K562 (cell line): ENCODE measurements around the gene TAOK2. TPM values are rescaled to one million over a fixed set of nuclear protein-coding genes. Genes with fewer than 3 reads are reported as not detected.

ENCODE experiments used
- ARID1B ChIP-seq: fragments of 450-650 bp; IDR thresholded peaks from 2 replicates; pipeline ENCODE4 v1.6.1; 2016; ENCODE audit warnings: antibody characterized with exemption, mild to moderate bottlenecking, inconsistent platforms
- BCOR ChIP-seq: fragments of 450-650 bp; IDR thresholded peaks from 2 replicates; pipeline ENCODE4 v1.6.1; 2016
- BRF1 ChIP-seq: IDR thresholded peaks from 3 replicates; pipeline ENCODE4 v1.6.1; 2011; ENCODE audit warnings: borderline replicate concordance, mild to moderate bottlenecking; ENCODE audit not compliant: insufficient read length; ENCODE audit errors: extremely low read depth
- DPF2 ChIP-seq: fragments of 450-650 bp; IDR thresholded peaks from 2 replicates; pipeline ENCODE4 v1.6.1; 2016
- EGR1 ChIP-seq: fragments of 450-650 bp; conservative IDR thresholded peaks from 2 replicates; pipeline ENCODE4 v1.6.1; 2017; ENCODE audit warnings: mild to moderate bottlenecking
- EHMT2 ChIP-seq: fragments of 450-650 bp; IDR thresholded peaks from 2 replicates; pipeline ENCODE4 v1.6.1; 2018; ENCODE audit warnings: antibody characterized with exemption
- FOXK1 ChIP-seq: sonication (generic); formaldehyde crosslinking; IDR thresholded peaks from 2 replicates; pipeline ENCODE4 v1.8.0; 2022; ENCODE audit warnings: missing genetic modification reagents, mild to moderate bottlenecking, borderline replicate concordance
- GTF2E2 ChIP-seq: fragments of 200-800 bp; sonication (Bioruptor generic); IDR thresholded peaks from 2 replicates; pipeline ENCODE4 v1.6.1; 2016; ENCODE audit warnings: missing genetic modification characterization, missing compliant biosample characterization
- MTA3 ChIP-seq: fragments of 450-650 bp; formaldehyde crosslinking; IDR thresholded peaks from 2 replicates; pipeline ENCODE4 v1.6.1; 2017; ENCODE audit warnings: mild to moderate bottlenecking, borderline replicate concordance
- MYC ChIP-seq, 2 experiments: fragments of 250-450 bp in 1 of 2; sonication (Bioruptor Pico) in 1 of 2; IDR thresholded peaks; 2 replicates each; pipeline versions ENCODE4 v1.5.1 to v1.6.1; 2012 to 2021; ENCODE audit warnings: low read depth in 2 of 2, borderline replicate concordance in 1 of 2, improper control_type of control experiment in 1 of 2, low read length in 1 of 2, mild to moderate bottlenecking in 1 of 2, moderate library complexity in 1 of 2
- NR2C2 ChIP-seq, 2 experiments: fragments of 200-800 bp in 1 of 2; sonication (Bioruptor generic) in 1 of 2; sonication (generic) in 1 of 2; formaldehyde crosslinking in 1 of 2; IDR thresholded peaks; 2 replicates each; pipeline versions ENCODE4 v1.6.1 to v1.8.0; 2016 to 2022; ENCODE audit warnings: mild to moderate bottlenecking in 1 of 2, missing compliant biosample characterization in 1 of 2, missing genetic modification characterization in 1 of 2, missing genetic modification reagents in 1 of 2
- PML ChIP-seq: IDR thresholded peaks from 2 replicates; pipeline ENCODE4 v1.6.1; 2012; ENCODE audit warnings: low read length, inconsistent platforms
- POU5F1 ChIP-seq: fragments of 150-350 bp; IDR thresholded peaks from 2 replicates; pipeline ENCODE4 v1.6.1; 2014; ENCODE audit warnings: borderline replicate concordance, low read length, low read depth, mild to moderate bottlenecking; ENCODE audit not compliant: partially characterized antibody
- RBFOX2 ChIP-seq: fragments of 200-400 bp; formaldehyde crosslinking; IDR thresholded peaks from 2 replicates; pipeline ENCODE4 v1.6.1; 2017; ENCODE audit warnings: low read depth, mild to moderate bottlenecking, low read length, moderate library complexity
- SLC30A9 ChIP-seq: fragments of 250-450 bp; sonication (Bioruptor Pico); IDR thresholded peaks from 2 replicates; pipeline ENCODE4 v1.8.0; 2022; ENCODE audit warnings: mild to moderate bottlenecking, moderate library complexity
- STAG1 ChIP-seq: sonication (generic); formaldehyde crosslinking; IDR thresholded peaks from 2 replicates; pipeline ENCODE4 v1.5.0; 2020; ENCODE audit warnings: missing genetic modification reagents, borderline replicate concordance
- TAF7 ChIP-seq: fragments of 450-650 bp; IDR thresholded peaks from 2 replicates; pipeline ENCODE4 v1.6.1; 2016; ENCODE audit warnings: missing genetic modification characterization, missing compliant biosample characterization
- TARDBP ChIP-seq: fragments of 450-650 bp; IDR thresholded peaks from 2 replicates; pipeline ENCODE4 v1.6.1; 2016
- ZNF12 ChIP-seq: sonication (generic); formaldehyde crosslinking; IDR thresholded peaks from 2 replicates; pipeline ENCODE4 v1.4.0; 2020; ENCODE audit warnings: mild to moderate bottlenecking, missing genetic modification reagents
- ZNF121 ChIP-seq: sonication (generic); formaldehyde crosslinking; conservative IDR thresholded peaks from 2 replicates; pipeline ENCODE4 v1.8.0; 2022; ENCODE audit warnings: missing genetic modification reagents
- ZNF347 ChIP-seq: fragments of 450-650 bp; formaldehyde crosslinking; IDR thresholded peaks from 2 replicates; pipeline ENCODE4 v1.4.0; 2020; ENCODE audit warnings: low read depth, mild to moderate bottlenecking, moderate library complexity
- ZNF584 ChIP-seq: fragments of 200-800 bp; sonication (Bioruptor generic); IDR thresholded peaks from 2 replicates; pipeline ENCODE4 v1.6.1; 2016; ENCODE audit warnings: low read depth, mild to moderate bottlenecking, missing genetic modification characterization, missing compliant biosample characterization
- polyA plus RNA-seq, 8 experiments: library from polyadenylated mRNA; depleted of rRNA in 4 of 8; stranded (reverse) in 5 of 8; unstranded in 3 of 8; fragments of >200 nt; fragmentation: Nextera tagmentation in 2 of 8; fragmentation: Illumina TruSeq in 1 of 8; extraction: Ambion mirVana in 2 of 8; extraction: Trizol in 1 of 8; gene quantifications; 2 replicates each; pipeline versions ENCODE4 v1.2.1 to v1.2.3, GENCODE V29; 2011 to 2014; ENCODE audit warnings: inconsistent platforms in 1 of 8, missing spikeins in 1 of 8
- total RNA-seq, 7 experiments: library from RNA; depleted of rRNA in 6 of 7; stranded (reverse); fragments of >200 nt in 6 of 7; fragmentation: Illumina TruSeq in 2 of 7; extraction: Trizol in 2 of 7; gene quantifications; 2 replicates each; pipeline versions ENCODE4 v1.2.1 to v1.2.3, GENCODE V29; 2011 to 2021; ENCODE audit warnings: low replicate concordance in 1 of 7
- TF ChIP-seq, protein P1 (sequence below): fragments of 450-650 bp; IDR thresholded peaks from 2 replicates; pipeline ENCODE4 v1.6.1; 2018; ENCODE audit warnings: mild to moderate bottlenecking, low read depth; ENCODE audit not compliant: partially characterized antibody
- TF ChIP-seq, protein P2 (sequence below): fragments of 250-450 bp; sonication (Bioruptor Pico); IDR thresholded peaks from 2 replicates; pipeline ENCODE4 v1.8.0; 2021; ENCODE audit warnings: mild to moderate bottlenecking, moderate library complexity
- TF ChIP-seq, protein P3 (sequence below): sonication (generic); formaldehyde crosslinking; IDR thresholded peaks from 2 replicates; pipeline ENCODE4 v1.4.0; 2020; ENCODE audit warnings: mild to moderate bottlenecking, missing genetic modification reagents

Gene TAOK2
- total and polyA plus RNA-seq, 9 of the 15 experiments (the other 6 are each of a cell fraction or from before 2014, with no cell fraction given) = 0.10 to 41.8 (median 13.7) TPM

DNA sequence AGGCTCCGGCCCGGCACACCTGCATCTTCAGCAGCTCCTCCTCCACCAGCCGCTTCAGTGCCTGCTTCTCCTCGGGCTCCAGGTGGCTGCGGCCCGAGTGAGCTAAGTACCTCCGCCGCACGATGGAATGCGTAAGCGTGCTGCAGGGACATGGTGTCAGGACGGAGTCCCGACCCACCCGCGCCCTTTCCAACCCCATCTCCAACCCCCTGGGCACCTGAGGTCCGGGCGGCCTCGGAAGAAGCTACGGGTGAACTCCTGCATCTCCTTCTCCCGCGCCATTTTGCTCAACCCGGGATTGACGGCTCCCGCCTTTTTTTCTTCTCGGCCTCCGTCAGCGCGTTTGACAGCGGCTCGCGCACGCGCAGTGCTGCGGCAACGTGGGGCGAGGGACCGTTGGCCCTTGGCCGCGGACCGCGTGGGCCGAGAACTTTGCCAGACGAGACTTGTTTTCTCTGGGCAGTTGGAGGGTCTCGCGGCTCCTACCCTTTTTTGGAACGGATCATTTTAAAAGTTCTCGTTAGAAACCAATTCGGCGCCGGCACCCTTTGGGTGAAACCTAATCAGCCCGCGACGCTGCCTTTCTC lies 21.7 kb downstream of the TAOK2 start, which contains the start of gene HIRIP3 (continued):
- no peak for TF ChIP-seq SLC30A9 (CRISPR knock-in tag)
- TF ChIP-seq STAG1 (CRISPR knock-in tag) = no peak
- no peak for TF ChIP-seq DPF2
- TF ChIP-seq ARID1B = peak; percentile 27
- TF ChIP-seq, protein P1, sequence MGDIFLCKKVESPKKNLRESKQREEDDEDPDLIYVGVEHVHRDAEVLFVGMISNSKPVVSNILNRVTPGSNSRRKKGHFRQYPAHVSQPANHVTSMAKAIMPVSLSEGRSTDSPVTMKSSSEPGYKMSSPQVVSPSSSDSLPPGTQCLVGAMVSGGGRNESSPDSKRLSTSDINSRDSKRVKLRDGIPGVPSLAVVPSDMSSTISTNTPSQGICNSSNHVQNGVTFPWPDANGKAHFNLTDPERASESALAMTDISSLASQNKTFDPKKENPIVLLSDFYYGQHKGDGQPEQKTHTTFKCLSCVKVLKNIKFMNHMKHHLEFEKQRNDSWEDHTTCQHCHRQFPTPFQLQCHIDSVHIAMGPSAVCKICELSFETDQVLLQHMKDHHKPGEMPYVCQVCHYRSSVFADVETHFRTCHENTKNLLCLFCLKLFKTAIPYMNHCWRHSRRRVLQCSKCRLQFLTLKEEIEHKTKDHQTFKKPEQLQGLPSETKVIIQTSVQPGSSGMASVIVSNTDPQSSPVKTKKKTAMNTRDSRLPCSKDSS = no peak
- TF ChIP-seq ZNF584 = 0 out of 2 replicates have a peak, but pooled peaks have one; percentile 0
- peak; percentile 24; the same call in 1 of the 2 replicates for TF ChIP-seq ZNF12 (CRISPR knock-in tag)
- TF ChIP-seq ZNF347 (CRISPR knock-in tag) = no peak
- TF ChIP-seq RBFOX2 = peak; percentile 92
- TF ChIP-seq EGR1 = no peak; the same call in 1 of the 2 replicates
- TF ChIP-seq TARDBP = no peak; the same call in 1 of the 2 replicates
- TF ChIP-seq MTA3 = peak; percentile 63
- TF ChIP-seq NR2C2 (CRISPR knock-in tag; IDR thresholded peaks at IDR 0.05) = no peak
- no peak for TF ChIP-seq NR2C2 (tag; IDR thresholded peaks at IDR 0.05)
- TF ChIP-seq MYC (IDR thresholded peaks at IDR 0.05; ENCODE audit: low read depth, low read length) = peak; percentile 96
- TF ChIP-seq MYC (CRISPR knock-in tag; IDR thresholded peaks at IDR 0.05; ENCODE audit: borderline replicate concordance, low read depth) = peak; percentile 93
- TF ChIP-seq BRF1 = no peak
- TF ChIP-seq, protein P2, sequence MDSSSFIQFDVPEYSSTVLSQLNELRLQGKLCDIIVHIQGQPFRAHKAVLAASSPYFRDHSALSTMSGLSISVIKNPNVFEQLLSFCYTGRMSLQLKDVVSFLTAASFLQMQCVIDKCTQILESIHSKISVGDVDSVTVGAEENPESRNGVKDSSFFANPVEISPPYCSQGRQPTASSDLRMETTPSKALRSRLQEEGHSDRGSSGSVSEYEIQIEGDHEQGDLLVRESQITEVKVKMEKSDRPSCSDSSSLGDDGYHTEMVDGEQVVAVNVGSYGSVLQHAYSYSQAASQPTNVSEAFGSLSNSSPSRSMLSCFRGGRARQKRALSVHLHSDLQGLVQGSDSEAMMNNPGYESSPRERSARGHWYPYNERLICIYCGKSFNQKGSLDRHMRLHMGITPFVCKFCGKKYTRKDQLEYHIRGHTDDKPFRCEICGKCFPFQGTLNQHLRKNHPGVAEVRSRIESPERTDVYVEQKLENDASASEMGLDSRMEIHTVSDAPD (CRISPR knock-in tag) = no peak
- TF ChIP-seq FOXK1 (CRISPR knock-in tag) = peak; percentile 17; the same call in 1 of the 2 replicates
- TF ChIP-seq BCOR = no peak
- no peak for TF ChIP-seq EHMT2
- TF ChIP-seq GTF2E2 (tag) = peak; percentile 19; the same call in 1 of the 2 replicates
- TF ChIP-seq ZNF121 (CRISPR knock-in tag) = no peak; the same call in 1 of the 2 replicates
- TF ChIP-seq TAF7 (tag) = peak; percentile 85
- TF ChIP-seq, protein P3, sequence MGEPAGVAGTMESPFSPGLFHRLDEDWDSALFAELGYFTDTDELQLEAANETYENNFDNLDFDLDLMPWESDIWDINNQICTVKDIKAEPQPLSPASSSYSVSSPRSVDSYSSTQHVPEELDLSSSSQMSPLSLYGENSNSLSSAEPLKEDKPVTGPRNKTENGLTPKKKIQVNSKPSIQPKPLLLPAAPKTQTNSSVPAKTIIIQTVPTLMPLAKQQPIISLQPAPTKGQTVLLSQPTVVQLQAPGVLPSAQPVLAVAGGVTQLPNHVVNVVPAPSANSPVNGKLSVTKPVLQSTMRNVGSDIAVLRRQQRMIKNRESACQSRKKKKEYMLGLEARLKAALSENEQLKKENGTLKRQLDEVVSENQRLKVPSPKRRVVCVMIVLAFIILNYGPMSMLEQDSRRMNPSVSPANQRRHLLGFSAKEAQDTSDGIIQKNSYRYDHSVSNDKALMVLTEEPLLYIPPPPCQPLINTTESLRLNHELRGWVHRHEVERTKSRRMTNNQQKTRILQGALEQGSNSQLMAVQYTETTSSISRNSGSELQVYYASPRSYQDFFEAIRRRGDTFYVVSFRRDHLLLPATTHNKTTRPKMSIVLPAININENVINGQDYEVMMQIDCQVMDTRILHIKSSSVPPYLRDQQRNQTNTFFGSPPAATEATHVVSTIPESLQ (CRISPR knock-in tag) = peak; percentile 94
- peak; percentile 78 for TF ChIP-seq POU5F1
- TF ChIP-seq PML = peak; percentile 69; the same call in 1 of the 2 replicates
